ENCODE results near the gene NDOR1.

The NDOR1 gene

DNA sequence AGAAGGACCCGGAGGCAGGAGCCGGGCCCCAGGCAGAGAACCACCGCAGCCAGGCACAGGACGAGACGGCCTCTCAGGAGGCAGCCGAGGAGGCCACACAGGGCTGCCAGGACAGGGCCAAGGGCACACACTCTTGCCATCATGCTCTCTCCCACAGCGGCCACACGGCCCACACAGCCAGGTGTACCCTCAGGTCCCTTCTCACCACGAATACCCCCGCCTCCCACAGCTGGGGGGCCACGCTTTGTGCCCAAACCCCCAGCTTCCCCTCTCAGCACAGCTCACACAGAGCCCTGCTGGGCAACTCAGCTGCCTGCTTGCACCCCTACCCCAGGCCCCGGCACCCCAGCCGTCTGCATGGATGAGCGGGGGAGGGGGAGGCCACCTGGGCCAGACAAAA is 11.7 kb upstream of the NDOR1 start:
- H3K27me3 ChIP-seq (ENCODE audit: control insufficient read depth, low read length) = no peaks in the 10 kb centered on the region
- H3K27ac ChIP-seq (ENCODE audit: low read depth, low read length) = no peak overlapping the region
- no peaks in the 10 kb centered on the region for H3K9me3 ChIP-seq (ENCODE audit: control insufficient read depth, insufficient read depth, low read length)
- H3K36me3 ChIP-seq (ENCODE audit: control insufficient read depth, low read length) = peaks cover 32% of the 10 kb centered on the region
- H3K4me1 ChIP-seq (ENCODE audit: control insufficient read depth, low read length) = peaks cover 24% of the 10 kb centered on the region
- TF ChIP-seq, protein P1, sequence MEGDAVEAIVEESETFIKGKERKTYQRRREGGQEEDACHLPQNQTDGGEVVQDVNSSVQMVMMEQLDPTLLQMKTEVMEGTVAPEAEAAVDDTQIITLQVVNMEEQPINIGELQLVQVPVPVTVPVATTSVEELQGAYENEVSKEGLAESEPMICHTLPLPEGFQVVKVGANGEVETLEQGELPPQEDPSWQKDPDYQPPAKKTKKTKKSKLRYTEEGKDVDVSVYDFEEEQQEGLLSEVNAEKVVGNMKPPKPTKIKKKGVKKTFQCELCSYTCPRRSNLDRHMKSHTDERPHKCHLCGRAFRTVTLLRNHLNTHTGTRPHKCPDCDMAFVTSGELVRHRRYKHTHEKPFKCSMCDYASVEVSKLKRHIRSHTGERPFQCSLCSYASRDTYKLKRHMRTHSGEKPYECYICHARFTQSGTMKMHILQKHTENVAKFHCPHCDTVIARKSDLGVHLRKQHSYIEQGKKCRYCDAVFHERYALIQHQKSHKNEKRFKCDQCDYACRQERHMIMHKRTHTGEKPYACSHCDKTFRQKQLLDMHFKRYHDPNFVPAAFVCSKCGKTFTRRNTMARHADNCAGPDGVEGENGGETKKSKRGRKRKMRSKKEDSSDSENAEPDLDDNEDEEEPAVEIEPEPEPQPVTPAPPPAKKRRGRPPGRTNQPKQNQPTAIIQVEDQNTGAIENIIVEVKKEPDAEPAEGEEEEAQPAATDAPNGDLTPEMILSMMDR (IDR thresholded peaks at IDR 0.05; ENCODE audit: low read depth, low read length, poor library complexity, severe bottlenecking) = no peak
- TF ChIP-seq EZH2phosphoT487 (IDR thresholded peaks at IDR 0.05; ENCODE audit: borderline replicate concordance, low read length) = no peak
- H3K4me2 ChIP-seq (ENCODE audit: low read length) = no peak overlapping the region
- H3F3A ChIP-seq (ENCODE audit: control insufficient read depth, insufficient read depth) = no peaks in the 10 kb centered on the region
- no peak overlapping the region for H3K4me3 ChIP-seq (ENCODE audit: low read length)
- peaks cover 3% of the 10 kb centered on the region; the same call in 1 of the 2 replicates for H4K20me1 ChIP-seq (ENCODE audit: control insufficient read depth, insufficient read depth, low read depth, low read length)
- peaks cover 34% of the 10 kb centered on the region for H3K79me2 ChIP-seq (ENCODE audit: control insufficient read depth, low read length)
- H3K9me2 ChIP-seq (replicated peaks; ENCODE audit: control insufficient read depth, low read length) = no peaks in the 10 kb centered on the region

DNA sequence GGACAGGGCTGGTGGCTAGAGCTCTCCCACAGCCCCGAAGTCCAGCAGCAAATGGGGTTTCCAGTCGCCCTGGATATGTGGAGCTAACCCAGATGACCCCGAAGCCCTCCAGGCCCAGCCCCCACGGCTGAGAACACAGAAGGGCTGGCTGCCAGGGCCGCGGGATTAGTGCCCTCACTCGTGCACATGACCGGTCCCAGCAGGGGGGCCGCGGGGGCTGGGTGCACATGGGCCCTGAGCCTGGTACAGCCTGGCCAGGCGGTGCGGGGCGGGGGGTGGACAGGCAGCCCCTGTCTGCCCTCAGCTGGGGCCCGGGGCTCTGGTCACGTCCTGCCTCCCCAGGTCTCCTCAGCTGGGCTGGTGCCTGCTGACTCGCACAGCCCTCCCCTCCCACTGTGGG is 11.1 kb upstream of the NDOR1 start:
- Histone ChIP-seq H3K27me3 (ENCODE audit: control insufficient read depth, low read length) (no peaks in the 10 kb centered on the region), H3F3A (ENCODE audit: control insufficient read depth, insufficient read depth) (no peaks in the 10 kb centered on the region), H3K79me2 (ENCODE audit: control insufficient read depth, low read length) (peaks cover 34% of the 10 kb centered on the region), H3K4me1 (ENCODE audit: control insufficient read depth, low read length) (peaks cover 29% of the 10 kb centered on the region), H3K4me2 (ENCODE audit: low read length) (no peak overlapping the region), H3K9me2 (replicated peaks; ENCODE audit: control insufficient read depth, low read length) (no peaks in the 10 kb centered on the region), H3K36me3 (ENCODE audit: control insufficient read depth, low read length) (peaks cover 28% of the 10 kb centered on the region), H3K4me3 (ENCODE audit: low read length) (no peak overlapping the region), H3K27ac (ENCODE audit: low read depth, low read length) (no peak overlapping the region), H4K20me1 (ENCODE audit: control insufficient read depth, insufficient read depth, low read depth, low read length) (peaks cover 3% of the 10 kb centered on the region; the same call in 1 of the 2 replicates), H3K9me3 (ENCODE audit: control insufficient read depth, insufficient read depth, low read length) (no peaks in the 10 kb centered on the region)
- no peak for TF ChIP-seq EZH2phosphoT487 (IDR thresholded peaks at IDR 0.05; ENCODE audit: borderline replicate concordance, low read length)
- TF ChIP-seq, protein P1 (IDR thresholded peaks at IDR 0.05; ENCODE audit: low read depth, low read length, poor library complexity, severe bottlenecking) = no peak

DNA sequence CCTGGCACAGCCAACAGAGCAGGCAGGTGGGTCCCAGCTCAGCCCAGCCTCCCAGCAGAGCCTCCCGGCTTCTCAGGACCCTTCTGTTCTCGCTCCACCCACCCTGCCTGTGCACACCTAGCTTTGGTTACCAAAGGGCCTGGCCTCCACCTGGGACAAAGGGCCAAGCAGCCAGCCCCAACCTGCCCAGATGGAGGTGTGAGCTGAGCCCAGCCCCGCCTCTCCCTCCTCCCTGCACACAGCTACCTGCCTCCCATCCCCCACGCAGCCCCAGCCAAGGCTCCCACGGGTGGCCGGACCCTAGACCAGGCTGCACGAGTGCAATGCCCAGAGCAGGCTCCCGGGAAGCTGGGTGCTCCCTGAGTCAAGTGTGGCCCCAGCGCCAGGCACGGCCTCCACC is 10.6 kb upstream of the NDOR1 start:
- no peaks in the 10 kb centered on the region for H3K27me3 ChIP-seq (ENCODE audit: control insufficient read depth, low read length)
- no peaks in the 10 kb centered on the region for H3K9me2 ChIP-seq (replicated peaks; ENCODE audit: control insufficient read depth, low read length)
- H3K4me1 ChIP-seq (ENCODE audit: control insufficient read depth, low read length) = peaks cover 27% of the 10 kb centered on the region
- no peaks in the 10 kb centered on the region for H3K9me3 ChIP-seq (ENCODE audit: control insufficient read depth, insufficient read depth, low read length)
- peaks cover 3% of the 10 kb centered on the region; the same call in 1 of the 2 replicates for H4K20me1 ChIP-seq (ENCODE audit: control insufficient read depth, insufficient read depth, low read depth, low read length)
- H3K4me3 ChIP-seq (ENCODE audit: low read length) = no peak overlapping the region
- peaks cover 23% of the 10 kb centered on the region for H3K36me3 ChIP-seq (ENCODE audit: control insufficient read depth, low read length)
- no peak overlapping the region for H3K27ac ChIP-seq (ENCODE audit: low read depth, low read length)
- H3F3A ChIP-seq (ENCODE audit: control insufficient read depth, insufficient read depth) = no peaks in the 10 kb centered on the region
- peaks cover 31% of the 10 kb centered on the region for H3K79me2 ChIP-seq (ENCODE audit: control insufficient read depth, low read length)
- no peak overlapping the region for H3K4me2 ChIP-seq (ENCODE audit: low read length)
- TF ChIP-seq, protein P1 (IDR thresholded peaks at IDR 0.05; ENCODE audit: low read depth, low read length, poor library complexity, severe bottlenecking) = no peak
- no peak for TF ChIP-seq EZH2phosphoT487 (IDR thresholded peaks at IDR 0.05; ENCODE audit: borderline replicate concordance, low read length)
